C4-2B (cell line): Measurements from ENCODE around the gene PDK1.

ENCODE experiments used
- CTCF ChIP-seq: fragments of 450-650 bp; conservative IDR thresholded peaks from 2 replicates; pipeline ENCODE4 v1.5.1; 2017; ENCODE audit warnings: mild to moderate bottlenecking
- ZFX ChIP-seq: fragments of 450-650 bp; IDR thresholded peaks from 2 replicates; pipeline ENCODE4 v1.6.1; 2017

- TF ChIP-seq CTCF, result no peak
- no peak for TF ChIP-seq ZFX
Observed at GRCh38 chr2:172518995-172519394, 36.9 kb upstream of the PDK1 start.
